ENCODE measurements around the gene ZPBP. TPM values are rescaled to one million over a fixed set of nuclear protein-coding genes. Genes with fewer than 3 reads are reported as not detected.

Gene ZPBP
- total RNA-seq, 1 experiment from 2014 or later, result not detected

- no peaks in the 10 kb centered on the region for H3K27me3 ChIP-seq (ENCODE audit: insufficient read depth, low read length)
- H4K5ac ChIP-seq (ENCODE audit: insufficient read length, low read depth, low read length), result no peak overlapping the region
- no peak overlapping the region for H3K4ac ChIP-seq (ENCODE audit: low read depth, low read length)
- H2BK15ac ChIP-seq (ENCODE audit: low read depth, low read length), result no peak overlapping the region
- no peak overlapping the region for H2BK20ac ChIP-seq (ENCODE audit: low read depth, low read length, poor library complexity, severe bottlenecking)
- no peak overlapping the region for H3K4me3 Mint-ChIP-seq
- no peak overlapping the region for H3K4me2 ChIP-seq (ENCODE audit: insufficient read depth, insufficient read length, low read length)
- H3K23me2 ChIP-seq (ENCODE audit: insufficient read length, low read depth, low read length, poor library complexity, severe bottlenecking), result no peaks in the 10 kb centered on the region
- H4K20me1 ChIP-seq (ENCODE audit: control insufficient read depth, insufficient read depth, insufficient read length), result no peaks in the 10 kb centered on the region
- no peak overlapping the region for H3K9ac ChIP-seq (ENCODE audit: extremely low read depth, insufficient read length, low read length)
- no peak overlapping the region for H2AFZ ChIP-seq (ENCODE audit: low read length)
- H4K8ac ChIP-seq (replicated peaks; ENCODE audit: insufficient read length, low read depth, low read length), result no peak overlapping the region
- no peak overlapping the region for H3K27ac ChIP-seq (ENCODE audit: insufficient read length, low read depth, low read length)
- H3K79me1 ChIP-seq (ENCODE audit: insufficient read depth, low read depth, low read length, poor library complexity, severe bottlenecking), result no peaks in the 10 kb centered on the region
- H3K56ac ChIP-seq (ENCODE audit: insufficient read length, low read depth, low read length), result no peak overlapping the region
- no peaks in the 10 kb centered on the region for H3K9me3 ChIP-seq (ENCODE audit: control insufficient read depth, low read depth, low read length)
- H3K4me1 ChIP-seq (ENCODE audit: insufficient read depth, low read length), result no peaks in the 10 kb centered on the region
- no peak overlapping the region for H3K23ac ChIP-seq (ENCODE audit: insufficient read length, low read depth, low read length)
- peaks cover 3% of the 10 kb centered on the region in 2 experiments; a peak in 4 of 5 replicates for H3K9me3 Mint-ChIP-seq
- H3K4me1 Mint-ChIP-seq, result no peaks in the 10 kb centered on the region
- no peak overlapping the region for H4K91ac ChIP-seq (ENCODE audit: insufficient read length, low read depth, low read length)
- H2BK12ac ChIP-seq (ENCODE audit: insufficient read length, low read depth, low read length), result no peak overlapping the region
- no peak overlapping the region for H2BK5ac ChIP-seq (ENCODE audit: insufficient read length, low read length)
- no CpG with 5 or more reads among the region's 5 CpGs for WGBS (ENCODE audit: extremely low coverage, insufficient read length, low lambda C conversion rate)
- no peak for DNase-seq
- no peak overlapping the region for H2AK5ac ChIP-seq (ENCODE audit: insufficient read length, low read length)
- H3K79me2 ChIP-seq (ENCODE audit: insufficient read depth, low read length), result no peaks in the 10 kb centered on the region
- H3T11ph ChIP-seq (ENCODE audit: low read length), result no peak overlapping the region
- no peak overlapping the region for H3K18ac ChIP-seq (ENCODE audit: insufficient read length, low read depth, low read length)
- peak; percentile 84 for TF ChIP-seq CTCF (conservative IDR thresholded peaks at IDR 0.05)
- H3K27ac Mint-ChIP-seq, result no peak overlapping the region
- no peak overlapping the region for H2BK120ac ChIP-seq (ENCODE audit: low read depth, low read length, poor library complexity, severe bottlenecking)
- H3K36me3 Mint-ChIP-seq (ENCODE audit: insufficient read depth in 1 of 3, low read depth in 3 of 3), result peaks cover 0 to 4% (median 0%) of the 10 kb centered on the region in 3 experiments; a peak in 2 of 7 replicates
- H3K27me3 Mint-ChIP-seq (ENCODE audit: low read depth), result no peaks in the 10 kb centered on the region
- H3K14ac ChIP-seq (ENCODE audit: insufficient read depth, low read length), result no peak overlapping the region
These were observed 49.5 kb upstream of the ZPBP start for GRCh38 chr7:50142425-50143017.

Measured in H9 (cell line).